ENCODE results near the gene ABCB8. TPM values are rescaled to one million over a fixed set of nuclear protein-coding genes. Genes with fewer than 3 reads are reported as not detected.
A peak's percentile ranks its signal among the peaks of the same experiment; 100 is the strongest.

Gene ABCB8
- total and polyA plus RNA-seq, 9 of the 15 experiments (the other 6 are each of a cell fraction or from before 2014, with no cell fraction given), result 7.6 to 106 (median 36.3) TPM

DNA sequence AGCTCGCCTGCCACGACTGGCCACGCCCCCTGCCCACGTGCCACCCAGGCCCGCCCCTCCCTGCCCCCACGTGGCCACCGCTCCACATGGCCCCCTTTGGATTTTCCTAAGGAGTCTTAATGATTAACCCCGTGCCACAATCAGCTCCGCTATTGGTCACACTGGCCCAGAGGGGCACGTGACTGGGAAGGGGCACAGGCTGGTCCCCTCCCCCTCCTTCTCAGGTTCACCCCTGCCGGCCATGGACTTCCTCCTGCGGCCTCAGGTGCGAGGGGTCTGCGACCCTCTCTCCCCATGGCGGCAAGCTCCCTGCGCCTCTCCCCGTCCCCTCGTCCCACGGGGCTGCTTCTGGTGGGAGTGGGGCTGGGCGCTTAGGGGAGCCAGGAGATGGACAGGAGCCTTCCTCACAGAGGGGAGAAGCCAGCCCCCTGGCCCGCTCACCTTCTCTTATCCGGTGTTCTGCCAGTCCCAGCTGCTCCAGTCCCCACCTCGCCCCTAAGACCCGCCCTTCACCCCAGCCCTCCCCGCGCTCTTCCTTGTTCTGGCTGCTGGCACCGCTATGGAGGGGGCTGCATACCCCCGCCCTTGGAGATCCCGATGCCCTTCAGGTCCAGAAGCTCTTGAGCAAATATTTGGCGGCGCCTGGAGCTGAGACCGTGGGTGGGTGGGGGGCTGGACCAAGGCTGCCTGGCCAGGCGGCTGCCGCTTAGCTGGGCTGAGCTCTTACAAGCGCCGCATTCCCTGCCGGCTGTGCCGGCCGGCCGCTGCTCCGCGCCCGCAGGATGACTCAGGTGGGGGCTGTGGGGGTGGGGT lies 34.4 kb downstream of the ABCB8 start (continued):
- TF ChIP-seq HDGF (IDR thresholded peaks at IDR 0.05), result no peak
- TF ChIP-seq, protein P1, sequence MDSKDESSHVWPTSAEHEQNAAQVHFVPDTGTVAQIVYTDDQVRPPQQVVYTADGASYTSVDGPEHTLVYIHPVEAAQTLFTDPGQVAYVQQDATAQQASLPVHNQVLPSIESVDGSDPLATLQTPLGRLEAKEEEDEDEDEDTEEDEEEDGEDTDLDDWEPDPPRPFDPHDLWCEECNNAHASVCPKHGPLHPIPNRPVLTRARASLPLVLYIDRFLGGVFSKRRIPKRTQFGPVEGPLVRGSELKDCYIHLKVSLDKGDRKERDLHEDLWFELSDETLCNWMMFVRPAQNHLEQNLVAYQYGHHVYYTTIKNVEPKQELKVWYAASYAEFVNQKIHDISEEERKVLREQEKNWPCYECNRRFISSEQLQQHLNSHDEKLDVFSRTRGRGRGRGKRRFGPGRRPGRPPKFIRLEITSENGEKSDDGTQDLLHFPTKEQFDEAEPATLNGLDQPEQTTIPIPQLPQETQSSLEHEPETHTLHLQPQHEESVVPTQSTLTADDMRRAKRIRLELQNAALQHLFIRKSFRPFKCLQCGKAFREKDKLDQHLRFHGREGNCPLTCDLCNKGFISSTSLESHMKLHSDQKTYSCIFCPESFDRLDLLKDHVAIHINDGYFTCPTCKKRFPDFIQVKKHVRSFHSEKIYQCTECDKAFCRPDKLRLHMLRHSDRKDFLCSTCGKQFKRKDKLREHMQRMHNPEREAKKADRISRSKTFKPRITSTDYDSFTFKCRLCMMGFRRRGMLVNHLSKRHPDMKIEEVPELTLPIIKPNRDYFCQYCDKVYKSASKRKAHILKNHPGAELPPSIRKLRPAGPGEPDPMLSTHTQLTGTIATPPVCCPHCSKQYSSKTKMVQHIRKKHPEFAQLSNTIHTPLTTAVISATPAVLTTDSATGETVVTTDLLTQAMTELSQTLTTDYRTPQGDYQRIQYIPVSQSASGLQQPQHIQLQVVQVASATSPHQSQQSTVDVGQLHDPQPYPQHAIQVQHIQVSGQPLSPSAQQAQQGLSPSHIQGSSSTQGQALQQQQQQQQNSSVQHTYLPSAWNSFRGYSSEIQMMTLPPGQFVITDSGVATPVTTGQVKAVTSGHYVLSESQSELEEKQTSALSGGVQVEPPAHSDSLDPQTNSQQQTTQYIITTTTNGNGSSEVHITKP (IDR thresholded peaks at IDR 0.05; ENCODE audit: partially characterized antibody), result peak; percentile 1
- TF ChIP-seq, protein P2, sequence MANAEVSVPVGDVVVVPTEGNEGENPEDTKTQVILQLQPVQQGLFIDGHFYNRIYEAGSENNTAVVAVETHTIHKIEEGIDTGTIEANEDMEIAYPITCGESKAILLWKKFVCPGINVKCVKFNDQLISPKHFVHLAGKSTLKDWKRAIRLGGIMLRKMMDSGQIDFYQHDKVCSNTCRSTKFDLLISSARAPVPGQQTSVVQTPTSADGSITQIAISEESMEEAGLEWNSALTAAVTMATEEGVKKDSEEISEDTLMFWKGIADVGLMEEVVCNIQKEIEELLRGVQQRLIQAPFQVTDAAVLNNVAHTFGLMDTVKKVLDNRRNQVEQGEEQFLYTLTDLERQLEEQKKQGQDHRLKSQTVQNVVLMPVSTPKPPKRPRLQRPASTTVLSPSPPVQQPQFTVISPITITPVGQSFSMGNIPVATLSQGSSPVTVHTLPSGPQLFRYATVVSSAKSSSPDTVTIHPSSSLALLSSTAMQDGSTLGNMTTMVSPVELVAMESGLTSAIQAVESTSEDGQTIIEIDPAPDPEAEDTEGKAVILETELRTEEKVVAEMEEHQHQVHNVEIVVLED (CRISPR knock-in tag; IDR thresholded peaks at IDR 0.05), result no peak

DNA sequence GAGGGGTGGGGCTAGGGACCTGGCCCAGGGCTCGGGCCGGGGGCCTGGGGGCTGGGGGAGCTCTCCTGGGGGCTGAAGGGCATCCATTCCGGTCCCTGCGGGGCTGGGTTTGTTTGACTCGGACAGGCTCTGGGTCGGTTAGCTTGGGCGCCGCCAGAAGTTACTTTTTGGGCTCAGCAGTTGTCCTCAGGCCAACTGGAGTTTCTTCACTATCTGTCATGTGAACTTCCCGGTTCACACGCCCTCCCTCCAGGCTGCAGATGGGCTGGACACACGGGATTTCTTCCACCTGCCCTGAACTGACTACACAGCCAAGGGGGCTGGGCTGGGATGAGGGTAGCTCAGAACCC lies 34.9 kb downstream of the ABCB8 start:
- Histone ChIP-seq H3K9me3 (replicated peaks; ENCODE audit: control insufficient read depth, insufficient read depth, low read depth, low read length) (no peaks in the 10 kb centered on the region), H2AFZ (ENCODE audit: low read depth, low read length) (no peak overlapping the region), H4K20me1 (replicated peaks; ENCODE audit: control insufficient read depth, insufficient read depth, low read length) (peaks cover 10% of the 10 kb centered on the region), H3K9me1 (ENCODE audit: control insufficient read depth, insufficient read depth, low read length) (no peaks in the 10 kb centered on the region), H3K27ac (ENCODE audit: extremely low read depth, low read depth, low read length) (peak overlapping the region; percentile 90), H3K79me2 (ENCODE audit: control insufficient read depth, insufficient read depth, low read length) (peaks cover 68% of the 10 kb centered on the region), H3K4me3 (peak overlapping the region; percentile 84; the same call in 1 of the 2 replicates), H3K4me1 (replicated peaks in 1 of 2; ENCODE audit: control insufficient read depth in 2 of 2, insufficient read depth in 2 of 2, low read length in 2 of 2) (peaks cover 42 to 80% of the 10 kb centered on the region in 2 experiments), H3K36me3 (ENCODE audit: control insufficient read depth, insufficient read depth, low read length) (peaks cover 58% of the 10 kb centered on the region), H3K4me2 (ENCODE audit: insufficient read depth, low read length) (peak overlapping the region; percentile 63), H3K9ac (ENCODE audit: insufficient read depth in 1 of 2, low read depth in 2 of 2, low read length in 2 of 2) (peak overlapping the region; percentile 21 to 91; a peak in 3 of 4 replicates), H3K27me3 (ENCODE audit: control insufficient read depth in 2 of 2, insufficient read depth in 2 of 2, low read length in 2 of 2) (no peaks in the 10 kb centered on the region)
- CTCF ChIA-PET (ENCODE audit: low intra/inter-chr PET ratio), result no interaction called here
- POLR2A ChIA-PET, result interaction anchor here (0.6 to 2.7 kb wide), 12 partner anchors 8 to 720 kb away, joined by 3 to 9 read pairs (median 4); partner anchors contain the start of gene FASTK
- intact Hi-C loops (cut with micrococcal nuclease), result no loop called here
- ATAC-seq (peak; percentile 0; the same call in 2 of the 3 replicates), DNase-seq (ENCODE audit: extremely low read depth in 1 of 4, low spot score in 3 of 4) (peak in 3 of 4 experiments; percentile 59 to 70 (median 65)), FAIRE-seq (peak; percentile 78)
- in situ Hi-C loops (cut with MboI), result no loop called here
- WGBS (ENCODE audit: insufficient coverage, low coverage, missing lambda C conversion rate), result 11% methylated on average over 10 of the region's 11 CpGs
- BruUV-seq (replicated peaks), result no TSS peak
- no peak for TF ChIP-seq STAT5A (IDR thresholded peaks at IDR 0.05; ENCODE audit: borderline replicate concordance, low read length)
- no peak for TF ChIP-seq NR2C2 (CRISPR knock-in tag; IDR thresholded peaks at IDR 0.05)
- TF ChIP-seq NR2C2 (tag; IDR thresholded peaks at IDR 0.05), result 0 out of 2 replicates have a peak, but pooled peaks have one; percentile 20
- TF ChIP-seq PTBP1 (IDR thresholded peaks at IDR 0.05; ENCODE audit: low read depth, low read length), result no peak
- TF ChIP-seq KLF10 (CRISPR knock-in tag; IDR thresholded peaks at IDR 0.05), result no peak
- TF ChIP-seq NONO (IDR thresholded peaks at IDR 0.05; ENCODE audit: low read depth in 2 of 2, low read length in 1 of 2), result no peak
- no peak for TF ChIP-seq EZH2 (IDR thresholded peaks at IDR 0.05; ENCODE audit: borderline replicate concordance, low read depth, low read length)
- TF ChIP-seq RBM15 (IDR thresholded peaks at IDR 0.05; ENCODE audit: insufficient read depth, low read length), result no peak
- TF ChIP-seq, protein P3, sequence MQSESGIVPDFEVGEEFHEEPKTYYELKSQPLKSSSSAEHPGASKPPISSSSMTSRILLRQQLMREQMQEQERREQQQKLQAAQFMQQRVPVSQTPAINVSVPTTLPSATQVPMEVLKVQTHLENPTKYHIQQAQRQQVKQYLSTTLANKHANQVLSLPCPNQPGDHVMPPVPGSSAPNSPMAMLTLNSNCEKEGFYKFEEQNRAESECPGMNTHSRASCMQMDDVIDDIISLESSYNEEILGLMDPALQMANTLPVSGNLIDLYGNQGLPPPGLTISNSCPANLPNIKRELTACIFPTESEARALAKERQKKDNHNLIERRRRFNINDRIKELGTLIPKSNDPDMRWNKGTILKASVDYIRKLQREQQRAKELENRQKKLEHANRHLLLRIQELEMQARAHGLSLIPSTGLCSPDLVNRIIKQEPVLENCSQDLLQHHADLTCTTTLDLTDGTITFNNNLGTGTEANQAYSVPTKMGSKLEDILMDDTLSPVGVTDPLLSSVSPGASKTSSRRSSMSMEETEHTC (IDR thresholded peaks at IDR 0.05), result no peak
- TF ChIP-seq TAF1 (IDR thresholded peaks at IDR 0.05; ENCODE audit: control insufficient read depth, extremely low read depth, insufficient read depth, low read length, severe bottlenecking), result no peak

Measured in K562 (cell line).